Thoracic aorta (tissue), 2 donors: Measurements from ENCODE around the gene PLEKHA6. TPM values are rescaled to one million over a fixed set of nuclear protein-coding genes. Genes with fewer than 3 reads are reported as not detected.

ENCODE experiments used
- ATAC-seq: fragments of 150-250 bp; one replicate; pipeline ENCODE4 v1.8.0; 2017; ENCODE audit warnings: low read depth; ENCODE audit not compliant: insufficient number of reproducible peaks, low FRiP score
- DNase-seq: peaks from one replicate; pipeline ENCODE4 v3.0.0-alpha.2; 2020; ENCODE audit warnings: low spot score
- H3K27ac ChIP-seq, 2 donors: fragments of 200-600 bp; sonication (generic); 1 replicate in 1 of 2; 2 replicates in 1 of 2; pipeline ENCODE4 v1.5.1; 2016; ENCODE audit warnings: mild to moderate bottlenecking in 2 of 2, moderate library complexity in 2 of 2
- H3K27me3 ChIP-seq: fragments of 200-600 bp; sonication (generic); replicated peaks from 2 replicates; pipeline ENCODE4 v1.6.0; 2016; ENCODE audit warnings: mild to moderate bottlenecking; ENCODE audit not compliant: insufficient read depth
- H3K36me3 ChIP-seq: fragments of 200-600 bp; sonication (generic); one replicate; pipeline ENCODE4 v1.5.1; 2016
- H3K4me1 ChIP-seq, 2 donors: fragments of 200-600 bp; sonication (generic); 1 replicate in 1 of 2; 2 replicates in 1 of 2; pipeline versions ENCODE4 v1.5.1 to v1.6.0; 2016; ENCODE audit warnings: low read depth in 2 of 2, mild to moderate bottlenecking in 1 of 2; ENCODE audit not compliant: control insufficient read depth in 1 of 2
- H3K4me3 ChIP-seq: fragments of 200-600 bp; sonication (generic); 2 replicates; pipeline ENCODE4 v1.5.1; 2016; ENCODE audit warnings: mild to moderate bottlenecking
- H3K9me3 ChIP-seq: fragments of 200-600 bp; sonication (generic); 2 replicates; pipeline ENCODE4 v1.5.1; 2016
- CTCF ChIP-seq: fragments of 200-600 bp; sonication (generic); IDR thresholded peaks from one replicate; pipeline ENCODE4 v1.5.1; 2019; ENCODE audit warnings: antibody characterized with exemption
- total RNA-seq, 2 donors: library from RNA; depleted of rRNA; stranded (reverse); fragments of >200 nt; gene quantifications; one replicate each; pipeline versions ENCODE4 v1.1.0 to v1.2.3, GENCODE V29; 2016

The PLEKHA6 gene
- total RNA-seq, 2 donors from 2014 or later = 5.1 to 6.9 TPM

GRCh38 chr1:204181116-204181515 lies 178.6 kb downstream of the PLEKHA6 start:
- H3K4me1 ChIP-seq = no peaks in the 10 kb centered on the region
- H3K27ac ChIP-seq = no peak overlapping the region
- no peaks in the 10 kb centered on the region for H3K27me3 ChIP-seq
- H3K9me3 ChIP-seq = no peaks in the 10 kb centered on the region
- ATAC-seq (no peak), DNase-seq (no peak)
- H3K36me3 ChIP-seq = no peaks in the 10 kb centered on the region
- H3K4me3 ChIP-seq = no peak overlapping the region
- no peak for TF ChIP-seq CTCF

DNA sequence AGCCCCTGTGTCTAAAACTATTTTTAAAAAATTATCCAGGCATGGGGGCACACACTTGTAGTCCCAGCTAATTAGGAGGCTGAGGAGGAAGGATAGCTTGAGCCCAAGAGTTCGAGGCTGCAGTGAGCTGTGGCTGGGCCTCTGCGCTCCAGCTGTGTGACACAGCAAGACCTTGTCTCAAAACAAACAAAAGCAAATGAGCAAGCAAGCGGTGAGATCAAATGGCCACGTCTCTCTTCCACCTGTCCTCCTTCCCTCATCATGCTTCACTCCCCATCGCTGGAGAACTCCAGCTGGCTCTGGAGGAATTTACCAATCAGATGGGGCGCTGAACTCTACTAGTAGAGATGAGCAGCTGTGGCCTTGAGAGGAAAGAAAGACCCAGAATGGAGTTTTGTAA lies 179.6 kb downstream of the PLEKHA6 start:
- no peak for TF ChIP-seq CTCF
- no peaks in the 10 kb centered on the region for H3K36me3 ChIP-seq
- H3K4me3 ChIP-seq = no peak overlapping the region
- DNase-seq (no peak), ATAC-seq (no peak)
- H3K4me1 ChIP-seq = no peaks in the 10 kb centered on the region
- H3K9me3 ChIP-seq = no peaks in the 10 kb centered on the region
- no peak overlapping the region for H3K27ac ChIP-seq
- H3K27me3 ChIP-seq = no peaks in the 10 kb centered on the region

GRCh38 chr1:204178487-204179281 lies 181.0 kb downstream of the PLEKHA6 start:
- Histone ChIP-seq H3K4me3 (no peak overlapping the region), H3K4me1 (no peaks in the 10 kb centered on the region), H3K9me3 (no peaks in the 10 kb centered on the region), H3K27me3 (no peaks in the 10 kb centered on the region), H3K36me3 (no peaks in the 10 kb centered on the region), H3K27ac (no peak overlapping the region)
- DNase-seq (no peak), ATAC-seq (no peak)
- TF ChIP-seq CTCF = no peak

DNA sequence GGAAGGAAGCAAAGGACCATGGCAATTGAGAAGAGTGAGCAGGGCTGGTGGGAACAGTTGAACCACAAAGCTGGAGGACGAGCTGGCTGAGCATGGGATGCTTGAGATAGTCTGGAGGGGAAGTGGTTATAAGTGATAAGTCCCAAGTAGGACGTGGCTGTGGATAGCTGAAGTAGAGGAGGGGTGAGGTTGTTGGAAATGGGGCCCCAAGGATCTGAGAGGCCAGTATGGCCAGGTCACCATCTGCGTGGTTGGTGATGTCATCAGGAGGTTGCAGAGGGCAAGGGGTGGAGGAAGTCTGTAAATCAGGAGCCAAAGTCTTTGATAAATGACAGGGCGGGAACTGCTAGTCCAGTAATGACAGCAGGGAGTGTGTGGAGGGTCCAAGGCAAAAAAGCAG lies 182.6 kb downstream of the PLEKHA6 start:
- Histone ChIP-seq H3K27me3 (no peaks in the 10 kb centered on the region), H3K36me3 (no peaks in the 10 kb centered on the region), H3K27ac (no peak overlapping the region), H3K4me1 (no peaks in the 10 kb centered on the region), H3K9me3 (no peaks in the 10 kb centered on the region), H3K4me3 (no peak overlapping the region)
- DNase-seq = no peak
- no peak for TF ChIP-seq CTCF
- no peak for ATAC-seq

GRCh38 chr1:204176049-204176448 lies 183.7 kb downstream of the PLEKHA6 start:
- no peaks in the 10 kb centered on the region for H3K36me3 ChIP-seq
- DNase-seq (no peak), ATAC-seq (no peak)
- H3K4me3 ChIP-seq = no peak overlapping the region
- H3K4me1 ChIP-seq = no peaks in the 10 kb centered on the region
- TF ChIP-seq CTCF = no peak
- no peak overlapping the region for H3K27ac ChIP-seq
- H3K27me3 ChIP-seq = no peaks in the 10 kb centered on the region
- H3K9me3 ChIP-seq = no peaks in the 10 kb centered on the region
